Spleen (tissue), 7 donors: Measurements from ENCODE around the gene NOP56.

ENCODE experiments used
- POLR2A ChIP-seq, 3 donors: fragments of 450-650 bp; IDR thresholded peaks; one replicate each; pipeline ENCODE4 v1.5.1; 2017; ENCODE audit warnings: antibody characterized with exemption in 3 of 3, mild to moderate bottlenecking in 1 of 3
- POLR2AphosphoS5 ChIP-seq, 3 donors: sonication (generic); formaldehyde crosslinking; IDR thresholded peaks; one replicate each; pipeline ENCODE4 v1.5.1; 2017; ENCODE audit warnings: antibody characterized with exemption in 3 of 3
- TF ChIP-seq, protein P1 (sequence below), 11 experiments: fragments of 200-600 bp in 7 of 11; fragments of 450-650 bp in 4 of 11; sonication (generic) in 4 of 11; IDR thresholded peaks in 8 of 11; conservative IDR thresholded peaks in 3 of 11; 1 replicate in 7 of 11; 2 replicates in 4 of 11; pipeline versions ENCODE4 v1.4.0 to v1.8.0; 2016 to 2021; ENCODE audit warnings: antibody characterized with exemption in 11 of 11, inconsistent platforms in 4 of 11, mild to moderate bottlenecking in 1 of 11
- donor health status: DM: no; HTN: no; CAD: no; lungs with moderate emphysema.
- donor health status: DM: no; HTN: no; CAD: no.
- donor health status: DM: no; HTN: no; CAD: no.

DNA sequence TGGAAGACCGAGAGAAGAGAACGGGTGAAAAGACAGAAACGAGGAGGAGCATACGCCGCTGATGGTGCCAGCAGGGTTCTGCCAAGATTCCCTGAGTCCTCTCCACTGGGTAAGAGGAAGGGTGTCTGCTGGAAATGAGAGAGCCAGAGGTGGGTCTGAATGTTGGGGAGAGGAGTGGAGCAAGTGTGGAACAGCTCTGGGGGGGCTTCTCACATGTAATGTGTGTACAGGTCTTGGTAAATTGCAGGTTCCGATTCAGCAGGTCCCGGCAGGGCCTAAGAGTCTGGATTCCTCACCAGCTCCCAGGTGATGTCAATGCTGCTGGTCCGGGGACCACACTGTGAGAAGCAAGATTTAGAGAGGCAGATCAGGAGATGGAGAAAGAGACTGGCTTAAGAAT is 38.7 kb downstream of the NOP56 start:
- TF ChIP-seq, protein P1, sequence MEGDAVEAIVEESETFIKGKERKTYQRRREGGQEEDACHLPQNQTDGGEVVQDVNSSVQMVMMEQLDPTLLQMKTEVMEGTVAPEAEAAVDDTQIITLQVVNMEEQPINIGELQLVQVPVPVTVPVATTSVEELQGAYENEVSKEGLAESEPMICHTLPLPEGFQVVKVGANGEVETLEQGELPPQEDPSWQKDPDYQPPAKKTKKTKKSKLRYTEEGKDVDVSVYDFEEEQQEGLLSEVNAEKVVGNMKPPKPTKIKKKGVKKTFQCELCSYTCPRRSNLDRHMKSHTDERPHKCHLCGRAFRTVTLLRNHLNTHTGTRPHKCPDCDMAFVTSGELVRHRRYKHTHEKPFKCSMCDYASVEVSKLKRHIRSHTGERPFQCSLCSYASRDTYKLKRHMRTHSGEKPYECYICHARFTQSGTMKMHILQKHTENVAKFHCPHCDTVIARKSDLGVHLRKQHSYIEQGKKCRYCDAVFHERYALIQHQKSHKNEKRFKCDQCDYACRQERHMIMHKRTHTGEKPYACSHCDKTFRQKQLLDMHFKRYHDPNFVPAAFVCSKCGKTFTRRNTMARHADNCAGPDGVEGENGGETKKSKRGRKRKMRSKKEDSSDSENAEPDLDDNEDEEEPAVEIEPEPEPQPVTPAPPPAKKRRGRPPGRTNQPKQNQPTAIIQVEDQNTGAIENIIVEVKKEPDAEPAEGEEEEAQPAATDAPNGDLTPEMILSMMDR (IDR thresholded peaks at IDR 0.05 in 8 of 11, conservative IDR thresholded peaks at IDR 0.05 in 3 of 11), result no peak
- TF ChIP-seq POLR2A (IDR thresholded peaks at IDR 0.05) (no peak), POLR2AphosphoS5 (IDR thresholded peaks at IDR 0.05) (no peak)
